Adipocyte (in vitro differentiated cells): ENCODE results near the gene MYO1D.

Experiments used
- DNase-seq: peaks from one replicate; pipeline ENCODE4 v3.0.0-alpha.2; 2015; ENCODE audit warnings: low read depth
- H3K27me3 ChIP-seq: replicated peaks from 2 replicates; pipeline ENCODE4 v1.7.0; 2013; ENCODE audit warnings: mild to moderate bottlenecking, low read length, moderate library complexity; ENCODE audit not compliant: control insufficient read depth, insufficient read depth
- H3K36me3 ChIP-seq: 2 replicates; pipeline ENCODE4 v1.7.0; 2013; ENCODE audit warnings: low read length, mild to moderate bottlenecking, moderate library complexity; ENCODE audit not compliant: control insufficient read depth, insufficient read depth, severe bottlenecking
- H3K4me1 ChIP-seq: 2 replicates; pipeline ENCODE4 v1.7.0; 2013; ENCODE audit warnings: mild to moderate bottlenecking, low read length, moderate library complexity; ENCODE audit not compliant: control insufficient read depth, insufficient read depth
- H3K4me3 ChIP-seq: 2 replicates; pipeline ENCODE4 v1.7.0; 2013; ENCODE audit warnings: mild to moderate bottlenecking, low read length, moderate library complexity
- H3K9ac ChIP-seq: 2 replicates; pipeline ENCODE4 v1.7.0; 2013; ENCODE audit warnings: mild to moderate bottlenecking, low read length, moderate library complexity
- H3K9me3 ChIP-seq: 2 replicates; pipeline ENCODE4 v1.7.0; 2013; ENCODE audit warnings: mild to moderate bottlenecking, low read length, moderate library complexity; ENCODE audit not compliant: control insufficient read depth

The MYO1D gene

GRCh38 chr17:32854207-32854606 is 22.7 kb downstream of the MYO1D start:
- Histone ChIP-seq H3K9ac (no peak overlapping the region), H3K36me3 (no peaks in the 10 kb centered on the region), H3K9me3 (no peaks in the 10 kb centered on the region), H3K4me1 (peaks cover 43% of the 10 kb centered on the region), H3K27me3 (no peaks in the 10 kb centered on the region), H3K4me3 (peak overlapping the region; percentile 23)
- no peak for DNase-seq

- DNase-seq = no peak
- Histone ChIP-seq H3K4me1 (peaks cover 51% of the 10 kb centered on the region), H3K27me3 (no peaks in the 10 kb centered on the region), H3K9me3 (no peaks in the 10 kb centered on the region), H3K9ac (no peak overlapping the region), H3K36me3 (no peaks in the 10 kb centered on the region), H3K4me3 (no peak overlapping the region)
These were observed 24.1 kb downstream of the MYO1D start for GRCh38 chr17:32852811-32853210.

GRCh38 chr17:32849879-32850278 is 27.0 kb downstream of the MYO1D start:
- Histone ChIP-seq H3K27me3 (no peaks in the 10 kb centered on the region), H3K9ac (no peak overlapping the region), H3K4me3 (no peak overlapping the region), H3K36me3 (no peaks in the 10 kb centered on the region), H3K9me3 (no peaks in the 10 kb centered on the region), H3K4me1 (peaks cover 50% of the 10 kb centered on the region)
- DNase-seq = no peak

GRCh38 chr17:32847977-32848376 is 28.9 kb downstream of the MYO1D start:
- Histone ChIP-seq H3K4me3 (no peak overlapping the region), H3K9ac (no peak overlapping the region), H3K9me3 (no peaks in the 10 kb centered on the region), H3K36me3 (no peaks in the 10 kb centered on the region), H3K4me1 (peaks cover 31% of the 10 kb centered on the region), H3K27me3 (no peaks in the 10 kb centered on the region)
- no peak for DNase-seq

GRCh38 chr17:32846143-32846542 is 30.8 kb downstream of the MYO1D start:
- no peak overlapping the region for H3K4me3 ChIP-seq
- H3K9ac ChIP-seq = no peak overlapping the region
- no peaks in the 10 kb centered on the region for H3K36me3 ChIP-seq
- no peaks in the 10 kb centered on the region for H3K9me3 ChIP-seq
- no peaks in the 10 kb centered on the region for H3K27me3 ChIP-seq
- peaks cover 27% of the 10 kb centered on the region for H3K4me1 ChIP-seq
- DNase-seq = no peak

- no peaks in the 10 kb centered on the region for H3K36me3 ChIP-seq
- no peaks in the 10 kb centered on the region for H3K9me3 ChIP-seq
- no peak for DNase-seq
- H3K9ac ChIP-seq = no peak overlapping the region
- H3K4me1 ChIP-seq = no peaks in the 10 kb centered on the region
- H3K4me3 ChIP-seq = no peak overlapping the region
- no peaks in the 10 kb centered on the region for H3K27me3 ChIP-seq
These were observed 36.7 kb downstream of the MYO1D start for GRCh38 chr17:32840241-32840640.

GRCh38 chr17:32836527-32836926 is 40.4 kb downstream of the MYO1D start:
- no peak for DNase-seq
- Histone ChIP-seq H3K27me3 (no peaks in the 10 kb centered on the region), H3K4me3 (no peak overlapping the region), H3K9ac (no peak overlapping the region), H3K4me1 (no peaks in the 10 kb centered on the region), H3K36me3 (no peaks in the 10 kb centered on the region), H3K9me3 (no peaks in the 10 kb centered on the region)

- H3K27me3 ChIP-seq = no peaks in the 10 kb centered on the region
These were observed 41.6 kb downstream of the MYO1D start for GRCh38 chr17:32835291-32835761.

GRCh38 chr17:32834104-32834503 is 42.8 kb downstream of the MYO1D start:
- DNase-seq = no peak
- no peak overlapping the region for H3K4me3 ChIP-seq
- H3K9ac ChIP-seq = no peak overlapping the region
- H3K27me3 ChIP-seq = no peaks in the 10 kb centered on the region
- H3K36me3 ChIP-seq = no peaks in the 10 kb centered on the region
- H3K4me1 ChIP-seq = peaks cover 8% of the 10 kb centered on the region
- H3K9me3 ChIP-seq = no peaks in the 10 kb centered on the region

More at GRCh38 chr17:32835291-32835761, 41.6 kb downstream of the MYO1D start:
- H3K9me3 ChIP-seq = no peaks in the 10 kb centered on the region
- H3K9ac ChIP-seq = no peak overlapping the region
- H3K4me3 ChIP-seq = no peak overlapping the region
- no peaks in the 10 kb centered on the region for H3K36me3 ChIP-seq
- no peak for DNase-seq
- H3K4me1 ChIP-seq = no peaks in the 10 kb centered on the region

GRCh38 chr17:32833526-32833925 is 43.4 kb downstream of the MYO1D start:
- H3K36me3 ChIP-seq = no peaks in the 10 kb centered on the region
- H3K9me3 ChIP-seq = no peaks in the 10 kb centered on the region
- DNase-seq = no peak
- H3K4me3 ChIP-seq = no peak overlapping the region
- peaks cover 14% of the 10 kb centered on the region for H3K4me1 ChIP-seq
- no peak overlapping the region for H3K9ac ChIP-seq
- no peaks in the 10 kb centered on the region for H3K27me3 ChIP-seq

GRCh38 chr17:32833076-32833475 is 43.8 kb downstream of the MYO1D start:
- no peaks in the 10 kb centered on the region for H3K27me3 ChIP-seq
- DNase-seq = no peak
- H3K36me3 ChIP-seq = no peaks in the 10 kb centered on the region
- H3K9me3 ChIP-seq = no peaks in the 10 kb centered on the region
- H3K4me1 ChIP-seq = peaks cover 17% of the 10 kb centered on the region
- H3K4me3 ChIP-seq = no peak overlapping the region
- no peak overlapping the region for H3K9ac ChIP-seq

- Histone ChIP-seq H3K9ac (no peak overlapping the region), H3K9me3 (no peaks in the 10 kb centered on the region), H3K4me1 (peaks cover 29% of the 10 kb centered on the region), H3K27me3 (no peaks in the 10 kb centered on the region), H3K4me3 (no peak overlapping the region), H3K36me3 (no peaks in the 10 kb centered on the region)
- no peak for DNase-seq
These were observed 45.2 kb downstream of the MYO1D start for GRCh38 chr17:32831627-32832243.
